ENCODE measurements around the gene NFIX.

- no peak for TF ChIP-seq EP300 (IDR thresholded peaks at IDR 0.05)
- no peak for TF ChIP-seq CTCF (IDR thresholded peaks at IDR 0.05)
Measured at GRCh38 chr19:13120817-13121216, 125.5 kb downstream of the NFIX start.
